Testis (tissue), 2 donors: ENCODE results near the gene DYTN.

Experiments used
- CTCF ChIP-seq, 3 experiments: fragments of 450-650 bp in 2 of 3; fragments of 200-600 bp in 1 of 3; sonication (generic) in 1 of 3; IDR thresholded peaks; one replicate each; pipeline ENCODE4 v1.5.1; 2016 to 2019; ENCODE audit warnings: antibody characterized with exemption in 3 of 3, mild to moderate bottlenecking in 2 of 3, moderate library complexity in 1 of 3
- POLR2A ChIP-seq: fragments of 450-650 bp; IDR thresholded peaks from one replicate; pipeline ENCODE4 v1.6.1; 2017; ENCODE audit warnings: antibody characterized with exemption, mild to moderate bottlenecking, moderate library complexity

GRCh38 chr2:206718296-206718695, at the start of gene DYTN:
- TF ChIP-seq CTCF (IDR thresholded peaks at IDR 0.05) (no peak), POLR2A (no peak)
